CD8-positive, alpha-beta memory T cell (primary cell): ENCODE measurements around the gene RELN. TPM values are rescaled to one million over a fixed set of nuclear protein-coding genes. Genes with fewer than 3 reads are reported as not detected.

Source experiments
- CTCF ChIA-PET: fragments of 350-600 bp; sonication (Branson Sonifier 250); formaldehyde crosslinking; loops from one replicate; lab custom pipeline; 2021; ENCODE audit warnings: antibody characterized with exemption; lab: Charles Lee
- POLR2A ChIA-PET: fragments of 350-600 bp; sonication (Branson Sonifier 250); formaldehyde crosslinking; loops from one replicate; lab custom pipeline; 2021; ENCODE audit warnings: antibody characterized with exemption; lab: Charles Lee
- DNase-seq, 5 donors: peaks; one replicate each; pipeline versions ENCODE4 v3.0.0 to v3.0.0-alpha.2; 2020 to 2022; ENCODE audit warnings: mixed read lengths in 1 of 5
- H3K27ac ChIP-seq: one replicate; pipeline ENCODE4 v1.7.0; 2013; ENCODE audit warnings: low read depth, mild to moderate bottlenecking, low read length, moderate library complexity
- H3K27me3 ChIP-seq: 2 replicates; pipeline ENCODE4 v1.7.0; 2013; ENCODE audit warnings: low read length, mild to moderate bottlenecking; ENCODE audit not compliant: insufficient read depth, poor library complexity, severe bottlenecking
- H3K36me3 ChIP-seq: 2 replicates; pipeline ENCODE4 v1.7.0; 2013; ENCODE audit warnings: mild to moderate bottlenecking, low read length, moderate library complexity; ENCODE audit not compliant: insufficient read depth
- H3K4me1 ChIP-seq: 2 replicates; pipeline ENCODE4 v1.7.0; 2013; ENCODE audit warnings: mild to moderate bottlenecking, low read length, moderate library complexity; ENCODE audit not compliant: insufficient read depth
- H3K4me3 ChIP-seq: 2 replicates; pipeline ENCODE4 v1.7.0; 2013; ENCODE audit warnings: mild to moderate bottlenecking, low read length
- H3K9me3 ChIP-seq: 2 replicates; pipeline ENCODE4 v1.7.0; 2013; ENCODE audit warnings: mild to moderate bottlenecking, low read length
- H3K27ac Mint-ChIP-seq, 8 donors: one replicate each; pipeline ENCODE4 v1.8.0; 2020 to 2021; ENCODE audit warnings: mixed read lengths in 8 of 8, mild to moderate bottlenecking in 6 of 8, inconsistent platforms in 3 of 8, moderate library complexity in 3 of 8
- H3K27me3 Mint-ChIP-seq, 2 donors: one replicate each; pipeline ENCODE4 v1.8.0; 2020 to 2021; ENCODE audit warnings: mixed read lengths in 2 of 2, mild to moderate bottlenecking in 1 of 2, moderate library complexity in 1 of 2
- H3K36me3 Mint-ChIP-seq, 3 donors: one replicate each; pipeline ENCODE4 v1.8.0; 2020 to 2021; ENCODE audit warnings: mixed read lengths in 3 of 3, inconsistent platforms in 1 of 3, mild to moderate bottlenecking in 1 of 3
- H3K4me1 Mint-ChIP-seq, 3 donors: one replicate each; pipeline ENCODE4 v1.8.0; 2020 to 2021; ENCODE audit warnings: mixed read lengths in 3 of 3, inconsistent platforms in 1 of 3, mild to moderate bottlenecking in 1 of 3
- H3K4me3 Mint-ChIP-seq, 7 donors: one replicate each; pipeline ENCODE4 v1.8.0; 2020 to 2021; ENCODE audit warnings: mixed read lengths in 7 of 7, mild to moderate bottlenecking in 6 of 7, moderate library complexity in 4 of 7, inconsistent platforms in 2 of 7
- H3K9me3 Mint-ChIP-seq, 5 donors: one replicate each; pipeline ENCODE4 v1.8.0; 2020 to 2022; ENCODE audit warnings: mixed read lengths in 5 of 5, mild to moderate bottlenecking in 3 of 5, moderate library complexity in 2 of 5, inconsistent platforms in 1 of 5
- polyA plus RNA-seq: library from polyadenylated mRNA; unstranded; fragments of 300-500 nt; fragmentation: Illumina TruSeq; gene quantifications from one replicate; pipeline ENCODE4 v1.2.3, GENCODE V29; 2021
- total RNA-seq, 2 experiments: library from RNA; stranded (reverse); gene quantifications; one replicate each; pipeline ENCODE4 v1.2.3, GENCODE V29; 2021

RELN gene
- total and polyA plus RNA-seq, 3 experiments from 2014 or later: not detected

DNA sequence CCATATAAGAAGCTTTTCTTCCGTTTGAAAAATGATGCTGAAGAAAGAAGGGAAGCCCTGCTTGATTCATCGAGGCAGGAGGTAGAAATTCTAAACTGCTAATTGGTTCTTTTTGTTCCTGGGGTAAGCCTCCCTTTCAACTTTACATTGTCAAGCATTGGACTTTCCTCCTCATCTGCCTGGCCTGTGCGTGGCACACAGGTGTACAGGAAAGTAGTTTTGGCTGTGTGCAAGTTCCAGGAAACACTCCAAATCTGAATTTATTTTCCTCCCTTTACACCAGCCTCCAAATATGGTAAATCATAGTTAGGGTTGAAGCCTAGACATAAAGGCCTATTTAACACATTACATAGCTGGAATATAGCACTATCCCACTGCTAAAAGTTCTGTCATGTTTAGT, 18.2 kb upstream of the RELN start:
- ChIA-PET POLR2A (no interaction called here), CTCF (no interaction called here)
- Histone ChIP-seq H3K4me1 (no peaks in the 10 kb centered on the region), H3K4me3 (no peak overlapping the region), H3K27ac (no peak overlapping the region), H3K27me3 (no peaks in the 10 kb centered on the region), H3K36me3 (no peaks in the 10 kb centered on the region), H3K9me3 (no peaks in the 10 kb centered on the region)
- DNase-seq: no peak
- Mint-ChIP-seq H3K27ac (no peak overlapping the region), H3K36me3 (no peaks in the 10 kb centered on the region), H3K27me3 (peaks cover 3 to 26% of the 10 kb centered on the region in 2 donors), H3K4me3 (no peak overlapping the region), H3K4me1 (no peaks in the 10 kb centered on the region), H3K9me3 (peaks cover 0 to 3% (median 0%) of the 10 kb centered on the region in 5 donors)

DNA sequence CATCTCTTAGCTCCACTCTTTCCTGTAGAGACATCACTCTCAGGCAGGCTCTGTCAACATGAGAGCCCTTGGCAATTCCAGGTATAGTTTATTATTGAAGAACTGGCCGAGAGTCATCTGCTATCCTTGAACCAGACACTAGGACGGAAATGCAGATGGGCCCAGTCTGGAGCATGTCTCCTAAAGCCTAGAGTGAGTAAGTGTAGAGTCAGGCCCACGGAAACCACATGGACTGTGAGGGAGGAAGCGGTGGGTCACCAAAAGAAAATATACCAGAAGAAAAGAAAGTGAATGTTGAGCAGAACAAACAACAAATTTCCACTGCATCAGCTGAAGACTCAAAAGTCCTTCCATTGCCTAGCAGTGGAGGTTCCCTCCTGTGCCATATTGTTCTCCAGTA, 15.7 kb upstream of the RELN start:
- no peak overlapping the region for H3K4me3 Mint-ChIP-seq
- H3K36me3 Mint-ChIP-seq: no peaks in the 10 kb centered on the region
- no peaks in the 10 kb centered on the region for H3K27me3 ChIP-seq
- H3K9me3 ChIP-seq: no peaks in the 10 kb centered on the region
- H3K27ac ChIP-seq: no peak overlapping the region
- POLR2A ChIA-PET: no interaction called here
- H3K9me3 Mint-ChIP-seq: peaks cover 0 to 3% (median 0%) of the 10 kb centered on the region in 5 donors
- H3K36me3 ChIP-seq: no peaks in the 10 kb centered on the region
- no peak for DNase-seq
- H3K4me1 Mint-ChIP-seq: no peaks in the 10 kb centered on the region
- H3K4me1 ChIP-seq: no peaks in the 10 kb centered on the region
- CTCF ChIA-PET: no interaction called here
- H3K4me3 ChIP-seq: no peak overlapping the region
- H3K27ac Mint-ChIP-seq: no peak overlapping the region
- peaks cover 3 to 8% of the 10 kb centered on the region in 2 donors for H3K27me3 Mint-ChIP-seq

DNA sequence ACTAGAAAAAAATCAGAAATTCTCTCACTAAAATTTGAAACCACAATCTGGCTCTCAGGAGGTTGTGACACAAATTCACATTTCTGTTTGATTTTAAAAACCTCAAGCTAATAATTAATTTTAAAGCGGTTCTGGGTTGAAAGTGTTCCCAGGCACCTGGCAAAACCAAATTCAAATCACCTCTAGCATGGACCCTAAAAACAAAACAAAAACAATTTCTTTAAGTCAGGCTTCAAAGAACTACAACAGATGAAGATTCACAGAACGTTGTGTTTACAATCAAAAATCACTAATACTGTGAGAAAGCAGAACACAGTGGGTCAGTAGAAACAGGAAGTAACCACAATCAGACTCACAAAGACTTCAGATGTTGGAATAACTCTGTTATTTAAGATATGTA, 7.2 kb upstream of the RELN start:
- Mint-ChIP-seq H3K27me3 (peaks cover 2 to 11% of the 10 kb centered on the region in 2 donors), H3K36me3 (no peaks in the 10 kb centered on the region), H3K9me3 (peaks cover 0 to 2% (median 0%) of the 10 kb centered on the region in 5 donors), H3K4me3 (no peak overlapping the region), H3K27ac (no peak overlapping the region), H3K4me1 (no peaks in the 10 kb centered on the region)
- H3K4me1 ChIP-seq: no peaks in the 10 kb centered on the region
- H3K4me3 ChIP-seq: no peak overlapping the region
- H3K27ac ChIP-seq: peak overlapping the region; percentile 32
- POLR2A ChIA-PET: no interaction called here
- H3K27me3 ChIP-seq: no peaks in the 10 kb centered on the region
- H3K9me3 ChIP-seq: no peaks in the 10 kb centered on the region
- no peak for DNase-seq
- CTCF ChIA-PET: no interaction called here
- H3K36me3 ChIP-seq: no peaks in the 10 kb centered on the region

DNA sequence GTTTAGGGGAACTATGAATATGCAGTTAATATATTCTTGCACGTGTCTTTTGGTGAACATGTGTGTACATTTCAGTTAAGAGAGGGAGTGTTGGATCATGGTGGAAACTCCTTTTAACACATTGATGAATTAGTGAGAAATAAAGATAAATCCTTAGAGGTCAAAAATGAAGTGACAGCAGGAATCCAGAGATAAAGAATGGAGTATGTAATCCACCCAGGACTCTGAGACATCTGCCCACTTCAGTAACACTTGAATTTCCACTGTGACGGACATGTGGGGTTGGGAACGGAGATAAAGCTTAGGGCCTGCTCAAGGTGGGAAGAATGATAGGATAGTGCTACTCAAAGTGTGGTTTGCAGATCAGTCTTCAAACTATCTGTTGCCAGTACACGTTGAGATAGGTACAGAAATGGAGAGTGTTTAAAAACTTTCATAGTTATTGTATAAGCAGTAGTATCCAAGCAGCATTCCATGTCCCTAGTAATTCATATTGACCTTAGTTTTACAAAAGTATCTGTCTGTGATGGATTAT, 6.6 kb upstream of the RELN start:
- Mint-ChIP-seq H3K27me3 (peaks cover 2 to 15% of the 10 kb centered on the region in 2 donors), H3K36me3 (no peaks in the 10 kb centered on the region), H3K9me3 (peaks cover 0 to 2% (median 0%) of the 10 kb centered on the region in 5 donors), H3K4me1 (no peaks in the 10 kb centered on the region), H3K27ac (no peak overlapping the region), H3K4me3 (no peak overlapping the region)
- ChIA-PET POLR2A (no interaction called here), CTCF (no interaction called here)
- H3K27ac ChIP-seq: peak overlapping the region; percentile 32
- H3K9me3 ChIP-seq: no peaks in the 10 kb centered on the region
- H3K36me3 ChIP-seq: no peaks in the 10 kb centered on the region
- no peak overlapping the region for H3K4me3 ChIP-seq
- DNase-seq: no peak
- no peaks in the 10 kb centered on the region for H3K27me3 ChIP-seq
- no peaks in the 10 kb centered on the region for H3K4me1 ChIP-seq

DNA sequence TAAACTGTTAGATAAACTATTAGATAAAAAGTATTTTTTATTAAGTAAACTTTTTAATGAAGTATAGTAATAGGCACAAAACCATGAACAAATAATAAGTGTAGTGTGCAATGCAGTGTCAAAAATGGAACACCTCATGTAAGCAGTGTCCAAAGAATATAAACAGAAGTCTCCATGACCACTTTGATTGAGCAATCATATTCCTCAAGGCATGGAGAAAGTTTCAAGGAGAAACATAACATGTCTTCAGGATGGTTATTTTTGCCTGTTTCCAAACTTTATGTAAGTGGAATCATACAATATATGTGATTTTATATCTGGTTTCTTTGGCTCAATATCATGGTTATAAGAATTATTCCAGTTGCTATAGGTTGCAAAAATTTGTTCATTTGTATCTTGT, 6.1 kb upstream of the RELN start:
- Histone ChIP-seq H3K9me3 (no peaks in the 10 kb centered on the region), H3K4me1 (no peaks in the 10 kb centered on the region), H3K27ac (no peak overlapping the region), H3K4me3 (no peak overlapping the region), H3K36me3 (no peaks in the 10 kb centered on the region), H3K27me3 (no peaks in the 10 kb centered on the region)
- Mint-ChIP-seq H3K27me3 (peaks cover 6 to 20% of the 10 kb centered on the region in 2 donors), H3K36me3 (no peaks in the 10 kb centered on the region), H3K9me3 (peaks cover 0 to 2% (median 0%) of the 10 kb centered on the region in 5 donors), H3K4me3 (no peak overlapping the region), H3K27ac (no peak overlapping the region), H3K4me1 (peaks cover 0 to 2% (median under 1%) of the 10 kb centered on the region in 3 donors)
- POLR2A ChIA-PET: no interaction called here
- CTCF ChIA-PET: no interaction called here
- no peak for DNase-seq

DNA sequence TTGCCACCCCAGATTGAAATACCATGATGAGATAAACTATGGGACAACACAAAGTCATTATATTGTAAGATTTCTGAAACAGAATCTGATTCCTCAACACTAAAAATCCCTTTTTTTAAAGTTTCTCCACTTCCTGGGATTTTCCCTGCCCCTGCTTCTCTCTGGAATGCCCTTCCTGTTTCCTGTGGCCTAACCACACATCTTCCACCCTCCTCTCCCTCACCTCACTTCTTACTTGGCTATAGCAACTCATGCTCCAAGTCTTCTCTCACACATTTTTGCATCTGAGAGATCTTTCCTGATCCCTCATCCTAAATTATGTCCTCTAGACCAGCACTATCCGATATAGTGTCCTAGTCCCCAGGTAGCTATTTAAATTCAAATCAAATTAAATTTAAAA, 4.1 kb upstream of the RELN start:
- no peaks in the 10 kb centered on the region for H3K4me1 ChIP-seq
- Mint-ChIP-seq H3K4me1 (peaks cover 4 to 13% (median 9%) of the 10 kb centered on the region in 3 donors), H3K27me3 (peaks cover 14 to 28% of the 10 kb centered on the region in 2 donors), H3K4me3 (no peak overlapping the region), H3K9me3 (peaks cover 0 to 2% (median 0%) of the 10 kb centered on the region in 5 donors), H3K36me3 (no peaks in the 10 kb centered on the region), H3K27ac (no peak overlapping the region)
- H3K27me3 ChIP-seq: no peaks in the 10 kb centered on the region
- POLR2A ChIA-PET: no interaction called here
- H3K4me3 ChIP-seq: no peak overlapping the region
- DNase-seq: no peak
- H3K9me3 ChIP-seq: no peaks in the 10 kb centered on the region
- CTCF ChIA-PET: no interaction called here
- H3K36me3 ChIP-seq: no peaks in the 10 kb centered on the region
- H3K27ac ChIP-seq: no peak overlapping the region

DNA sequence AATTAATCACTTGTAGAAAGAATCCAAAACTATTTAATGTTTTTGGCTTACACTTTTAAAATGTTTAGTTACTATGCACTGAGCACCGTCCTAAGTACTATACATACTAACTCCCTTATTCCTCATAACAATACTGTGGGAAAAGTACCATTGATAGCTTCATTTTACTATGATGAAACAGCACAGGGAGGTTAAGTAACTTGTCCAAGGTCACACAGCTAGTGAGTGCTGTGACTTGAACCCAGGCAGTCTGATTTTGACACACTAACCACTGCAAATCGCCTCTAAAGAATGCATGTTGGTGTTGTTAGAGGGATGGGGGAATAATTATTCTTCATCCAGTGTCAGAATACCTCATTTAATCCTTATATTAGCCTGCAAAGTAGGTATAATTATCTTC, 1.9 kb upstream of the RELN start:
- Histone ChIP-seq H3K36me3 (no peaks in the 10 kb centered on the region), H3K4me3 (no peak overlapping the region), H3K4me1 (no peaks in the 10 kb centered on the region), H3K27ac (no peak overlapping the region), H3K27me3 (no peaks in the 10 kb centered on the region), H3K9me3 (no peaks in the 10 kb centered on the region)
- DNase-seq: no peak
- Mint-ChIP-seq H3K4me1 (peaks cover 6 to 16% (median 14%) of the 10 kb centered on the region in 3 donors), H3K27ac (no peak overlapping the region), H3K36me3 (no peaks in the 10 kb centered on the region), H3K27me3 (peaks cover 22 to 41% of the 10 kb centered on the region in 2 donors), H3K4me3 (no peak overlapping the region), H3K9me3 (peaks cover 0 to 2% (median 0%) of the 10 kb centered on the region in 5 donors)
- POLR2A ChIA-PET: no interaction called here
- CTCF ChIA-PET: no interaction called here

DNA sequence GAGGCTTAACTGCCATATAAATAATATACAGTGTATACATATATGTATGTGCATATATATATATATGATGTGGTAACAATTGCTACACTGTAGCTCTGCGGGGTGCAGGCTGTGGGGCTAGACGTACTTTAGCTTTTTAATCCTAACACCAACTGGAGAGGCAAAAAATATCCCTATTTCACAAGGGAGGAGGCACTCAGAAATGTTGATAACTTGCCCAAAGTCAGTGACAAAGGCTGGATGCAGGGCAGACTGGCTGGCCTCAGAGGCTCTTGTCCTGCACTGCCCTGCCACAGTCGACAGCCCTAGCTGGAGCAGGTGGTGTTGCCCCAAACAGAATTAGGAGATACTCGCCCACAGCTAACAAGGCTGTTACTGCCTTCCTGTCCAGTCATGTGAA, 1.5 kb upstream of the RELN start:
- H3K27me3 ChIP-seq: no peaks in the 10 kb centered on the region
- CTCF ChIA-PET: no interaction called here
- no peaks in the 10 kb centered on the region for H3K4me1 ChIP-seq
- no peak for DNase-seq
- no peaks in the 10 kb centered on the region for H3K9me3 ChIP-seq
- no peaks in the 10 kb centered on the region for H3K36me3 Mint-ChIP-seq
- H3K27me3 Mint-ChIP-seq: peaks cover 23 to 41% of the 10 kb centered on the region in 2 donors
- H3K9me3 Mint-ChIP-seq: peaks cover 0 to 2% (median 0%) of the 10 kb centered on the region in 5 donors
- peaks cover 6 to 16% (median 14%) of the 10 kb centered on the region in 3 donors for H3K4me1 Mint-ChIP-seq
- H3K27ac ChIP-seq: no peak overlapping the region
- H3K36me3 ChIP-seq: no peaks in the 10 kb centered on the region
- POLR2A ChIA-PET: no interaction called here
- H3K4me3 ChIP-seq: no peak overlapping the region
- H3K27ac Mint-ChIP-seq: no peak overlapping the region
- H3K4me3 Mint-ChIP-seq: peak overlapping the region in 2 of 7 donors; percentile 35 to 64
